ENCODE data around the gene P3H4.
"Not testable (repeated sequence)": the region's sequence is repeated elsewhere in the genome, so short reads cannot be mapped to it uniquely, and the experiment has no call there.

P3H4 gene, protein sequence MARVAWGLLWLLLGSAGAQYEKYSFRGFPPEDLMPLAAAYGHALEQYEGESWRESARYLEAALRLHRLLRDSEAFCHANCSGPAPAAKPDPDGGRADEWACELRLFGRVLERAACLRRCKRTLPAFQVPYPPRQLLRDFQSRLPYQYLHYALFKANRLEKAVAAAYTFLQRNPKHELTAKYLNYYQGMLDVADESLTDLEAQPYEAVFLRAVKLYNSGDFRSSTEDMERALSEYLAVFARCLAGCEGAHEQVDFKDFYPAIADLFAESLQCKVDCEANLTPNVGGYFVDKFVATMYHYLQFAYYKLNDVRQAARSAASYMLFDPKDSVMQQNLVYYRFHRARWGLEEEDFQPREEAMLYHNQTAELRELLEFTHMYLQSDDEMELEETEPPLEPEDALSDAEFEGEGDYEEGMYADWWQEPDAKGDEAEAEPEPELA

DNA sequence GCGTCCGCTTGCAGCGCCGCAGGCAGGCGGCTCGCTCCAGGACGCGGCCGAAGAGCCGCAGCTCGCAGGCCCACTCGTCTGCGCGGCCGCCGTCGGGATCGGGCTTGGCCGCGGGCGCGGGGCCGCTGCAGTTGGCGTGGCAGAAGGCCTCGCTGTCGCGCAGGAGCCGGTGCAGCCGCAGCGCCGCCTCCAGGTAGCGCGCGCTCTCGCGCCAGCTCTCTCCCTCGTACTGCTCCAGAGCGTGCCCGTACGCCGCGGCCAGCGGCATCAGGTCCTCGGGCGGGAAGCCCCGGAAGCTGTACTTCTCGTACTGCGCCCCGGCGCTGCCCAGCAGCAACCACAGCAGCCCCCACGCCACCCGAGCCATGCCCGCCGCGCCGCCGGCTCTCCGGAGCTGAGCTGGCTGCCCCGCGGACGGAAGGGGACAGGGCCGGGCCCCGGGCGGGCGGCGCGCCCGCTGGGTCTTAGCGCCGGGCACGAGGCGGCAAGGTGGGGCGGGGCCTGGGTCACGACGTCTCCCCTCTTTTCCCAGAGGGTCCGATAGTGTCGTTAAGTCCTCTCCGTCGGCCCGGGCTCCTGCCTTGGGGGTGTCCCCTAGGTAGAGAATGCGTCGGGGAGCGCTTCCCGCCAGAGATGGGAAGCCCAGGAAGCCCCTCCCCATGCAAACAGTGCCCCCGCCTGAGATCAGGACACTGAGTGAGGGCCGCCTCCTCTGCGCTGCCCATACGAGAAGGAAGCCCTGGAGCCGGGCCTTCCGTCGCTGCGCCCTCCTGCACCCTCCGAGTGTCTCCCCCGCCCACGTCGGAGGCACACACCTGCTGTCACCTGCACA, at the start of gene P3H4:
TSS of gene P3H4 (minus strand) at position 401 of the 832 bp plus-strand sequence. CDS start at position 367, 34 bp downstream.
- DNase-seq: no peak

DNA sequence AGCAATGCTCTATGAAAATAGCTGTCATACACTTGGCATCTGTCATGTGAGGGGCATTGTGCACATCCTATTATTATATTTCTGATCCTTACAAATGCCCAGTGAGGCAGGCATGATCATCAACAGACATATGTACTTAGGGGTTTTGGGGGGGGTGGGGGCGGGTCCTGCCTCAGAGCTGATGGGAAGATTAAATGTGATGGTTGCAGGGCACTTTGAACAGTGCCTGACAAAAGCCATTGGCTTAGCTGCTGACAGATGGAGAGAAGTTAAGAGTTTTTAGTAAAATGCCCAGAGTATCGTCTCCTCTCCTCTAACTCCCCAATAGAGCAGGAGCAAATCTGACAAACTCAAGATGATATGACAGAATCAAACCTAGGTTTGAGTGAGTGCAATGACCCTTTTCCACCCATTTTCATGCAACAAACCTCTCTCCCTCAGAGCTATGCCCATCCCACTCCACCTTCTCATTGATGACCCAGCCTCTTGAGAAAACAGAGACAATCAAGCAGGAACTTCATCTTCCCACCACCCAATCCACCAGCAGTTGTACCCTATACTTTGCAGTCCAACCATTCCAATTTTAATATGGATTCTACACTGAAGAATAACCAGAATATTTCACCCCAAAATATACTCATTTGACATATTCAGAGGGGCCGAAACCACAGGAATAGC, 48.6 kb upstream of the P3H4 start:
- no peak for DNase-seq

DNA sequence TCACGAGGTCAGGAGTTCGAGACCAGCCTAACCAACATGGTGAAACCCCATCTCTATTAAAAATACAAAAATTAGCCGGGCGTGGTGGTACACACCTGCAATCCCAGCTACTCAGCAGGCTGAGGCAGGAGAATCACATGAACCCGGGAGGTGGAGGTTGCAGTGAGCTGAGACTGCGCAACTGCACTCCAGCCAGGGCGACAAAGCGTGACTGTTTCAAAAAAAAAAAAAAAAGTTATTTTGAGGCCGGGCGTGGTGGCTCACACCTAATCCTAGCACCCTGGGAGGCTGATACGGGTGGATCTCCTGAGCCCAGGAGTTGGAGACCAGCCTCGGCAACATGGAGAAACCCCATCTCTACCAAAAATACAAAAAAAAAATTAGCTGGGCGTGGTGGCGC, 39.6 kb upstream of the P3H4 start:
- DNase-seq: not testable (repeated sequence)

DNA sequence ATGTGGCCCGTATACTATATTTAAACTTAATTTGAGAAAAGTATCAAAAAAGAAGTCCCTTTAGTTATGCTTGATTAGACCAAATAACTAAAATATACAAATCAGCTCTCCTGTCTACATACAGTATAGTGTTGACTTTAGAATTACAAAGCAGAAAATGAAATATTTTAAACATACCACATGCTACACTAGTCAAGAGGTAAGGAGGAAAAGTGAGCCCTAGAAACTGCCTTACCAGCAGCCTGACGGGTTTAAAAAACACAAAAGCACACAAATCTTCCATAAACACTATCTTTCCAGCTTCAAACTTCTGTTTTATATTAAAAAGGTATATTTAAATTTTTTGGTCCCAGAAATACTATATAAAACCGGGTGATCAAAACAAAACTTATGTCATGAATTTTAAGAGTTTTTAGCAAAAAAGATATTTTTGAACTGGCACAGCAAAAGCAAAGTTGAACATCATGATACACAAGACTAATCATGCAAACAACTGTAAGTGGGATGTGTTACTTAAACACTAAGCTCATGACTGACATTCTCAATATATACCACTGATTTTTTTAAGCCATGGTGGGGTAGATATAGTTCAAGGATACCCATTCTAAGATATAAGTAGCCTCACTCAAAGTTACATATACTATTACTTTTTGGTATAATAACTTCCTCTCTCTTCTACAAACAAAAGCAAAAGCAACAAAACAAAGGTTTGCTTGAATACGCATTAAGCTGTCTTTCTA, 37.7 kb upstream of the P3H4 start:
- DNase-seq: no peak

DNA sequence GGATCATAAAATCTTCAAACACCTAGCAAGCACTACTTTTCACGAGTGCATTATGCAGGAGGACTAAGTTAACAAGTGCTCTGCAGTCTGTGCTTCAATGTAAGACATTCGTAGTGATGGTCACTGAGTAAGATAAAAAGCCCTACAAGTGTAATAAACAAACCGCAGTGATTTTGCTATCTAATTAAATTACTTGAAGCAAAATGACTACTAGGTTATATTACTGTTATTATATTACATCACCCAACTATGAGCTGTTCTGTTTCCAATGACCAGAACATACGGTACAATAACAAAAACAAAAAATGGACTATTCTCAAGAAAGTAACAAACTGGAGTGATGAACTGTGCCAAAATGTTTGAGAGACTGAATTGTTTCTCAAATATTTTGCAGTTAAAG, 37.0 kb upstream of the P3H4 start:
- no peak for DNase-seq

DNA sequence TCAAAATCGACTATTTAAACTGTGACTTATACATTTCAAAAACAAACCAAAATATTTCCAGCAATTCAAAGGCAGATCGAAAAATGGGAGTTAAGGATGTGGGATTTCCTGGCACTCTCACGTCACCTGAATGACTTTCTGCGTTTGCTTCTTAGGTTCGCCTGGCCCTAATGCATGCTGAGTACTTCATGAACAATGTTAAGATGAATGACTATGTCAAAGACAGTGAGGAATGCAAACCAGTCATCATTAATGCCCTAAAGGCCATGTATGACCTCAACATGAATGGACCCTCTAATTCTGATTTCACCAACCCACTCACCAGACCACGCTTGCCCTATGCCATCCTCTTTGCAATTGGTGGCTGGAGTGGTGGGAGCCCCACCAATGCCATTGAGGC, 33.2 kb upstream of the P3H4 start:
- no peak for DNase-seq

DNA sequence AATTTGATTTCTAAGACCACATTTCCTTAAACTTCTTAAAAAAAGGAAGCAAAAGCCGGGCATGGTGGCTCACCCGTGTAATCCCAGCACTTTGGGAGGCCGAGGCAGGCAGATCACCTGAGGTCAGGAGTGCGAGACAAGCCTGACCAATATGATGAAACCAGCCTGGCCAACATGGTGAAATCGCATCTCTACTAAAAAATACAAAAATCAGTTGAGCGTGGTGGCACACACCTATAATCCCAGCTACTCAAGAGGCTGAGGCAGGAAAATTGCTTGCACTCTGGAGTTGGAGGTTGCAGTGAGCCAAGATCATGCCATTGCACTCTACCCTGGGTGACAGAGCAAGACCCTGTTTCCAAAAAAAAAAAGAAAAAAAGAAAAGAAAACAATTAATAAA, 29.0 kb upstream of the P3H4 start:
- not testable (repeated sequence) for DNase-seq

DNA sequence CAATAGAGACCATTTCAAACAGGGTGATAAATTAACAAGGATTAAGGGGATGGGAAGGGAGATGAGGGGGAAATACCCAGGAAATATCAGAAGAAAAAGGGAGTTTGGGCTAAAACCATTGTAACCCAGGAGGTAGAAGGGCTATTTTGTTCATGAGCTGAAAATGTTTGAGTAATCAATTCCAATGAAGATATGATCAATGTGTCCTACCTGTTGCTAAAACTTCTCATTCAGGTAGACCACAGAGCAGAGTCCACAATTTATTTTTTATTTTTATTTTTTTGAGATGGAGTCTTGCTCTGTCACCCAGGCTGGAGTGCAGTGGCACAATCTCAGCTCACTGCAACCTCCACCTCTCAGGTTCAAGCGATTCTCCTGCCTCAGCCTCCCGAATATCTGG, 27.7 kb upstream of the P3H4 start:
- DNase-seq: not testable (repeated sequence)

DNA sequence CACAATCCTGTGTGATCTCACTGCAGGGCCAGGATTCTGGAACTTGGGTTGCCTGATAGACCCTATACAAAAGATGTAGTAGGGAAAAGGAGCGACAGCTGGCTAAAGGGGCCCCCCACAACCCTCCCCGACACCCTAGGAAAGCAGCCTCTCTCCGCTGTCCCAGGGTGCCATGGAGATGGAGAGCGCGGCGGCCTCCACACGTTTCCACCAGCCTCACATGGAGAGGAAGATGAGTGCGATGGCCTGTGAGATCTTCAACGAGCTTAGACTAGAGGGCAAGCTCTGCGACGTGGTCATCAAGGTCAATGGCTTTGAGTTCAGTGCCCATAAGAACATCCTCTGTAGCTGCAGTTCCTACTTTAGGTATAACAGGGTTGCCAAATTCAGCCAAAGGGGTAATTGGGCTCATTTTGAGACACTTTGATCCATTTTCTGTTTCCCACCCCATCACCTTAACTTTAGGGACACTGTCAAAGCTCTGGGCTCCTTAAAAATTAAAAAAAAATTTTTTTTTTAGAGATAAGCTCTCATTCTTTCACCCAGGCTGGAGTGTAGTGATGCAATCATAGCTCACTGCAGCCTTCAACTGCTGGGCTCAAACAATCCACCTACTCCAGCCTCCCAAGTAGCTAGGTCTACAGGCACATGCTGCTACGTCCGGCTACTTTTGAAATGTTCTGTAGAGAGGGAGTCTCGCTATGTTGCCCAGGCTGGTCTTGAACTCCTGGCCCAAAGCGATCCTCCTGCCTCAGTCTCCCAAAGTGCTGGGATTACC, 26.2 kb upstream of the P3H4 start, which contains the start of gene KLHL10:
TSS of gene KLHL10 (plus strand) at position 65 of the 778 bp plus-strand sequence. CDS start at position 173, 108 bp downstream.
- DNase-seq: no peak

DNA sequence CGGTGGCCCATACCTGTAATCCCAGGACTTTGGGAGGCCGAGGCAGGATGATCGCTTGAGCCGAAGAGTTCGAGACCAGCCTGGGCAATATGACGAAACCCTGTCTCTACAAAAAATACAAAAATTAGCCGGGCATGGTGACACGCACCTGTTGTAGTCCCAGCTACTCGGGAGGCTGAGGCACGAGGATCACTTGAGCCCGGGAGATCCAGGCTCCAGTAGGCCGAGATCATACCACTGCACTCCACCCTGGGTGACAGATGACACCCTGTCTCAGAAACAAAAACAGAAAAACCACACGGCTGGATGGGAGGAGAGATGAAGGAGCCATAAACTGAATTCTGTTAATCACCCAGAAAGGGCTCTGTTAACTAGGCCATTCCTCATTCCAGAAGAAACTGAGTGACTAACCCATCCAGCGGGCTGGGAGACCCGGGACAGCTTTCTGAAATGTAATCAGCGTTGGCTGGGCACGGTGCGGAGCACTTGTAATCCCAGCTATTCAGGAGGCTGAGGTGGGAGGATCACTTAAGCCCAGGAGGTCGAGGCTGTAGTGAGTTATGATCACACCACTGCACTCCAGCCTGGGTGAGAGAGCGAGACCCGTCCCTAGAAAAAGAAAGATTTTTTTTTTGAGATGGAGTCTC, 24.9 kb upstream of the P3H4 start:
- DNase-seq: no peak

DNA sequence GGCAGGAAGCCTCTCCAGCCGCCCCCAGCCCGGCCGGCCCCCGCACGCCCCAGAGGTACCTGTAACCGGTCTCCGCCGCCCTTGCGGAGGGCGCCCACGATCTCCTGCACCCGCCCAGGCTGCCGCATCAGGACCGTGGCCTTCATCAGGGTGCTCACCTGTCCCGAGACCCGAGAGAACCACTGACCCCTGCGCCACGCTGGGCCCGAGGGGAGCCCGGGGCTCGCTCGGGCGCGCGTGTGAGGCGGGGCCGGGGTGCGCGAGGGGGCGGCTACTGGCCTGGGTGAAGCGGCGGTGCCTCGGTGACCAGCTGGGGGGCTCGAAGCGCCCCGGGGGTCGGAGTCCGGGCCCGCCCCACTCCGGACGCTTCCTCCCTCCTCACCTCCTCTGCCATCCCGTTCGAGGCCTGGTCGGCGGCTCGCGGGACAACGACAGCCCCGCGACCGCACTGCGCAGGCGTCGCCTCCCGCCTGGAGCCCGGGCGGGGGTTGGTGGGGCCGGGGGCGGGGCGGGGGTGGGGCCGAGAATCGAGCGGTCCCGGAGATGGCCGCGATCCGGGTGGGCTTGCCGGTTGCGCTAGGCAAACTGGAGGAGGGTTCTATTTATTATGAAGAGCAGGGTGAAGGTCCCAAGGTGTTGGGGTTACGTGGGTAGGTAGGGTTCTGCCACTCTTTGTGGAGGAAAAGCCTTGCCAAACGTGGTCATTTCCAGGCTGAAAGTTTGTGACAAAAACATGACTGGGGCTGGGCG, 24.2 kb upstream of the P3H4 start, which contains the start of gene NT5C3B:
TSS of gene NT5C3B (minus strand) at position 433 of the 750 bp plus-strand sequence. CDS start at position 394, 39 bp downstream.
- DNase-seq: no peak

DNA sequence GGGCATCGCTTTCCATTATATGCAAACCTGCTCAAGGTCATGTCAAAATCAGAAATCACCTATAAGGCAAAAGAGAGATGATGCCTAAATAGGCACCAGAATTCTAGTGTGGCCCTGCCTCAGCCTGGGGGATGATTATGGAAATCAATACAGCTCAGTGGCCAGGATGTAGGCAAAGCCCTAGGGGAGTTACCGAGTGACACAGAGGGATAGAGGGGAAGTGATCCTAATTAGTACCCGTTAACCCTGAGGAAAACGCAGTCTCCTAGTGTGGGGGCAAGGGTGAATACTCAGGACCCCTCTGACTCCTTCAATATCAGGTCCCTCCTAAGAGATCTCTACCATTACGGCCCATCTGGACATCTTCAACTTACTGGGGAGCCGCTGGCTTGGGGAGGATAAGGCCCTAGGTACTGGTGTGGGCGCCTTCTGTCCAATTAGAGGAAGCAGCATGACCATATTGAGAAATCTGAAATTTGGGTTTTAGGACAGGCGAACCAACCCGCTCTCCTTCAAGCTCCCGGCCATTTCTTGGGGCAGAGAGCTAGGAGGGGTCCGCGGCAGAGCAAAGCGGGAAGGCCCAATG, 23.6 kb upstream of the P3H4 start:
- DNase-seq: no peak

DNA sequence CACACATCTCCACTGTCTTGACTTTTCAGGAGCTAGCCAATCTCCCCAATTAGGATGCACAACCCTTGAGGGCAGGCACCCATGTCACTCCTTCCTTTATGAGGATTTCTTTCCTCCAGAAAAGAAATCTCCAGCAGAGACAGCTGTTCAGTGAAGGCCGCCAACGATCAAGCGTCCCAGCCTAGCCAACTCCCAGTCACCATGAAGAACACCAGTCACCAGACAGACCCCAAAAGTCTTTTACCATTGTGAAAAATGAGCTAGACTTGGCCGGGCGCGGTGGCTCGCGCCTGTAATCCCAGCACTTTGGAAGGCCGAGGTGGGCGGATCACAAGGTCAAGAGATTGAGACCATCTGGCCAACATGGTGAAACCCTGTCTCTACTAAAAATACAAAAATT, 18.2 kb upstream of the P3H4 start:
- not testable (repeated sequence) for DNase-seq

DNA sequence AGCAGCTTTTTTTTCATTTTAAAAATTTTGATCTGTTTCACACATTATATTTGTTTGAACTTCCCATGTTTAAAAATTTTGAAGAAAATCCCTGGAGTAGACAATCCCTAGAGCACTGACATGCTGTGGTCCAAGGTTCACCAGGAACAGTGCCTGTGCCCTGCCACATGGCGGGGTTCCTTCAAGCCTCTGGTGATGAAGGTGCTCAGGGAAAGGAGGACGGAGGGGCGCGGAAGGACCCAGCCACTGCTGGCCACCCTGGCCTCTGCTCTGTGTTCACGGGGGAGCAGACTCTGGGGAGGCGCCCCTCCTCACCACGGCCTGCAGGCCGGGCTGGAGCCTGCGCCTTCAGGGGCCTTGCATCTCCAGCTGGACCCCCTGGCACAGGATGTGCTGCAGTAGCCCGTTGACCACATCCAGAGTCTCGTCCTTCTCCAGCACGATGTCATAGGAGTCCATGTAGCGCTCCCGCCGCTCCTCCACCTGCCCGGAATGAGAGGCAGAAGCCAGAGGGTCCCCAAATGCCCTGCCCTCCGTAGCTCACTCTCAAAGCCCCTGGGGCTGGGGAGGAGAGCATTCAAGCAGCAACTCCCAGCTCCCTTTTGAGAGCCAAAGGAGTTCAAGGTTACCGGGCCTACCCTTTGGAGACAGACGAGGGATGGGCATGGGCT, 13.6 kb upstream of the P3H4 start:
- no peak for DNase-seq

DNA sequence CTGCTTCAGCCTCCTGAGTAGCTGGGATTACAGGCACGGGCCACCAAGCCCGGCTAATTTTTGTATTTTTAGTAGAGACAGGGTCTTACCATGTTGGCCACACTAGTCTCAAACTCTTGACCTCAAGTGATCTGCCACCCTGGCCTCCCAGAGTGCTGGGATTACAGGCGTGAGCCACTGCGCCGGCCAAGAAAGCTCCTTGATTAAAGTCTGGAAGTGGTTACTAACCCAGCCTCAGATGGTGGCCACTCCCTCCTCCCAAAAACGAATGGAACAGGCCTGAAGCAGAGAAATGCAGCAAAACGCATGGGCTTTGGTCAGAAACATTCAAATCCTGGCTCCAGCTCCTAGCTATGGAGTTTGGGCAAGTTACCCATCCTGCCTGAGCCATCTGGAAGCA, 12.3 kb upstream of the P3H4 start:
- no peak for DNase-seq

DNA sequence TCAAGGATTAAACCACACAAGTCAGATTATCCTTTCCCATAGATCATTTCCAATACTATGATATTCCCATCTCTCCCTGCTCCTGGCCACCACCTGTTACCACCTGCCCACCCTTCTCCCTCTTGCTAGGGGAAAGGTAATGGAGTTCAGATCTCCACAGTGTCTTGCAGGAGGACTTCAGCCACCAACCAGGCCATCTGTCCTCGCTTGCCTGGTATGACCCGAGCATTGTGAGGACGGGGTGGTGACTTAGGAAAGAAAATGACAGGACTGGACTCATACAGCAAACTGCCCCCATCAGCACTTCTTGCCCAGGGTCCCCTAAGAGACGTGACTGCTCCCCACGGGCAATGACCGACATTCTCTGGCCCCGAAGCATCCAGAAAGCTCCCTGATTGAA, 11.8 kb upstream of the P3H4 start:
- no peak for DNase-seq

DNA sequence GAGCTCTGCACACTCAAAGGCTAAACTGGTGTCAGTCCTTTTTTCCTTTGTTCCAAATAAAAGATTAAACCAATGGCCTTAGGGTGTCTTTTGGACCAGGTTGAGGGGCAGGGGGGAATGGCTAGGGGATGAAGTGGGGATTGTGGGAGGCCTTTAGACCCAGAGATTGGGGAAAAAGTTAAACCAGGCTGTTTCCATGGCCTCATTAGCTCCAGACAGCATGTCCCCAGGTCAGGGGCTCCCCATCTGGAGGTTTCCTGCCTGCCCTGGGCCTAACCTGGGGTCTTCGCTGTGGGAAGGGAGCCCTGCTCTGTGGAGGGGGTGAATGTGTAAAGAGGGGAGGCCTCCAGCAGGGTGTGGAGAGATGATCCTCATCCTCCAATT, 11.4 kb upstream of the P3H4 start:
- DNase-seq: no peak

DNA sequence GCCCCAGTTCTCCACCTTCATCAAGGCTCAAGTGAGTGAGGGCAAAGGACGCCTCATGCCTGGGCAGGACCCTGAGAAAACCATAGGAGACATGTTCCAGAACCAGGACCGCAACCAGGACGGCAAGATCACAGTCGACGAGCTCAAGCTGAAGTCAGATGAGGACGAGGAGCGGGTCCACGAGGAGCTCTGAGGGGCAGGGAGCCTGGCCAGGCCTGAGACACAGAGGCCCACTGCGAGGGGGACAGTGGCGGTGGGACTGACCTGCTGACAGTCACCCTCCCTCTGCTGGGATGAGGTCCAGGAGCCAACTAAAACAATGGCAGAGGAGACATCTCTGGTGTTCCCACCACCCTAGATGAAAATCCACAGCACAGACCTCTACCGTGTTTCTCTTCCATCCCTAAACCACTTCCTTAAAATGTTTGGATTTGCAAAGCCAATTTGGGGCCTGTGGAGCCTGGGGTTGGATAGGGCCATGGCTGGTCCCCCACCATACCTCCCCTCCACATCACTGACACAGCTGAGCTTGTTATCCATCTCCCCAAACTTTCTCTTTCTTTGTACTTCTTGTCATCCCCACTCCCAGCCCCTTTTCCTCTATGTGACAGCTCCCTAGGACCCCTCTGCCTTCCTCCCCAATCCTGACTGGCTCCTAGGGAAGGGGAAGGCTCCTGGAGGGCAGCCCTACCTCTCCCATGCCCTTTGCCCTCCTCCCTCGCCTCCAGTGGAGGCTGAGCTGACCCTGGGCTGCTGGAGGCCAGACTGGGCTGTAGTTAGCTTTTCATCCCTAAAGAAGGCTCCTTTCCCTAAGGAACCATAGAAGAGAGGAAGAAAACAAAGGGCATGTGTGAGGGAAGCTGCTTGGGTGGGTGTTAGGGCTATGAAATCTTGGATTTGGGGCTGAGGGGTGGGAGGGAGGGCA, 10.7 kb upstream of the P3H4 start:
- no peak for DNase-seq
